GF-D8 (cell line): ENCODE measurements around the gene CCDC142.
A peak's percentile ranks its signal among the peaks of the same experiment; 100 is the strongest.

ENCODE experiments used
- DNase-seq: peaks from one replicate; lab custom pipeline; 2025; lab: John Stamatoyannopoulos, UW

The CCDC142 gene

GRCh38 chr2:74441690-74442482, 40.9 kb downstream of the CCDC142 start, which contains the start of gene RTKN:
RTKN (minus strand) TSS chr2:74441937; CDS start chr2:74441816, 121 bp downstream.
- DNase-seq: no peak

GRCh38 chr2:74441170-74441689, 41.6 kb downstream of the CCDC142 start:
- DNase-seq: no peak

GRCh38 chr2:74440378-74441169, 42.2 kb downstream of the CCDC142 start:
- peak; percentile 62 for DNase-seq

GRCh38 chr2:74439803-74440377, 42.9 kb downstream of the CCDC142 start:
- no peak for DNase-seq

GRCh38 chr2:74439373-74439772, 43.4 kb downstream of the CCDC142 start:
- no peak for DNase-seq

GRCh38 chr2:74438248-74438647, 44.5 kb downstream of the CCDC142 start:
- DNase-seq: no peak

- DNase-seq: no peak
Measured at GRCh38 chr2:74436848-74437695, 45.7 kb downstream of the CCDC142 start.

- no peak for DNase-seq
Measured at GRCh38 chr2:74436111-74436805, 46.5 kb downstream of the CCDC142 start.

- DNase-seq: no peak
Measured at GRCh38 chr2:74430502-74430901, 52.3 kb downstream of the CCDC142 start.

- no peak for DNase-seq
Measured at GRCh38 chr2:74429487-74430451, 53.0 kb downstream of the CCDC142 start.

GRCh38 chr2:74428675-74429074, 54.1 kb downstream of the CCDC142 start:
- no peak for DNase-seq

- no peak for DNase-seq
Measured at GRCh38 chr2:74427551-74427950, 55.2 kb downstream of the CCDC142 start.

- DNase-seq: no peak
Measured at GRCh38 chr2:74426181-74426758, 56.5 kb downstream of the CCDC142 start.

GRCh38 chr2:74425523-74425922, 57.3 kb downstream of the CCDC142 start:
- DNase-seq: no peak

- no peak for DNase-seq
Measured at GRCh38 chr2:74424995-74425406, 57.8 kb downstream of the CCDC142 start.

GRCh38 chr2:74424139-74424992, 58.4 kb downstream of the CCDC142 start:
- DNase-seq: no peak
